ENCODE data around the gene ADGRB3. TPM values are rescaled to one million over a fixed set of nuclear protein-coding genes. Genes with fewer than 3 reads are reported as not detected.
"Not testable (repeated sequence)": the region's sequence is repeated elsewhere in the genome, so short reads cannot be mapped to it uniquely, and the experiment has no call there.

Gene ADGRB3
- polyA plus RNA-seq, 3 donors = 2.8 to 3.5 (median 3.2) TPM

GRCh38 chr6:69038841-69039240 lies 403.8 kb downstream of the ADGRB3 start:
- DNase-seq = no peak

- DNase-seq = no peak
Observed at GRCh38 chr6:69042297-69042696, 407.2 kb downstream of the ADGRB3 start.

GRCh38 chr6:69044534-69044933 lies 409.5 kb downstream of the ADGRB3 start:
- DNase-seq = no peak

GRCh38 chr6:69059413-69059812 lies 424.3 kb downstream of the ADGRB3 start:
- no peak for DNase-seq

- DNase-seq = no peak
Observed at GRCh38 chr6:69061066-69061465, 426.0 kb downstream of the ADGRB3 start.

GRCh38 chr6:69063401-69063800 lies 428.3 kb downstream of the ADGRB3 start:
- DNase-seq = no peak

- no peak for DNase-seq
Observed at GRCh38 chr6:69064226-69064625, 429.1 kb downstream of the ADGRB3 start.

- DNase-seq = no peak
Observed at GRCh38 chr6:69069881-69070280, 434.8 kb downstream of the ADGRB3 start.

GRCh38 chr6:69072796-69073195 lies 437.7 kb downstream of the ADGRB3 start:
- no peak for DNase-seq

GRCh38 chr6:69084746-69085335 lies 449.8 kb downstream of the ADGRB3 start:
- DNase-seq = no peak

- no peak for DNase-seq
Observed at GRCh38 chr6:69086689-69087088, 451.6 kb downstream of the ADGRB3 start.

GRCh38 chr6:69089539-69089938 lies 454.5 kb downstream of the ADGRB3 start:
- DNase-seq = no peak

- no peak for DNase-seq
Observed at GRCh38 chr6:69090132-69090531, 455.1 kb downstream of the ADGRB3 start.

- DNase-seq = no peak
Observed at GRCh38 chr6:69096681-69097080, 461.6 kb downstream of the ADGRB3 start.

- no peak for DNase-seq
Observed at GRCh38 chr6:69097948-69098347, 462.9 kb downstream of the ADGRB3 start.

GRCh38 chr6:69098910-69099309 lies 463.8 kb downstream of the ADGRB3 start:
- DNase-seq = no peak

- DNase-seq = no peak
Observed at GRCh38 chr6:69100772-69101171, 465.7 kb downstream of the ADGRB3 start.

GRCh38 chr6:69102416-69102815 lies 467.3 kb downstream of the ADGRB3 start:
- DNase-seq = no peak

GRCh38 chr6:69105288-69105687 lies 470.2 kb downstream of the ADGRB3 start:
- DNase-seq = no peak

GRCh38 chr6:69106511-69106910 lies 471.4 kb downstream of the ADGRB3 start:
- no peak for DNase-seq

GRCh38 chr6:69111301-69111700 lies 476.2 kb downstream of the ADGRB3 start:
- DNase-seq = no peak

GRCh38 chr6:69116658-69117057 lies 481.6 kb downstream of the ADGRB3 start:
- no peak for DNase-seq

- not testable (repeated sequence) for DNase-seq
Observed at GRCh38 chr6:69121461-69122406, 486.7 kb downstream of the ADGRB3 start.
